ENCODE results near the gene GIPC3.
"Not testable (repeated sequence)": the region's sequence is repeated elsewhere in the genome, so short reads cannot be mapped to it uniquely, and the experiment has no call there.

The GIPC3 gene

DNA sequence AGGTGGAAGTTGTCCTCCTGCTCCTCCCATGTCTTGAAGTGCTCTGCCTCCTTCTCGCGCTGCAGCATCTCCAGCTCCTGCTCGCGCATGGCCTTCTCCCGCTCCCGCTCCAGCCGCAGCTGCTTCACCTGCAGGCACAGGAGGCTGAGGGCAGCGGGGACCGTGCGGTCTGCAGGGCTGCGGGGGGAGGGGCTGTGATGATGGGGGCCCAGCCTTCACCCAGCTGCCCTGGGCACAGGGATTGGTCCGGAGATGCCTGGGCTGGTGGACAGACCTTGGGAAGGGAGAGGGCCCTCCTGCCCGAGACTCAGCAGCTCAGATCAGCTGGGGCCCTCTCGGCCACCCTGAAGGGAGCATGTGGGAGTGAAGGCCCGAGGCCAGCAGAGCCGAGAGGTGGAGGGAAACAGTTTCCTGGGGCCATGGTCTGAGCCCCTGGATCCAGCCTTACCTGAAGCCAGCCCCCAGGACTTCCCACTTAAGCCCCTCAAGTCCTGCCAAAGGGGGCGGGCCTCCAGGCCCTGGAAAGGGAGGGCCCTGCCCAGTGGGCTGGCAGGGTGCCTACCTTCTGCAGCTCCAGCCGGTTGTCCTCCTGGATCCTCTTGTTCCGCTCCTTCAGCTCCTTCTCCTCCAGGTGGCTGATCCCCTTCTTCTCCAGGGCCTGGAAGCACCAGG is 35.0 kb downstream of the GIPC3 start:
- DNase-seq: no peak

DNA sequence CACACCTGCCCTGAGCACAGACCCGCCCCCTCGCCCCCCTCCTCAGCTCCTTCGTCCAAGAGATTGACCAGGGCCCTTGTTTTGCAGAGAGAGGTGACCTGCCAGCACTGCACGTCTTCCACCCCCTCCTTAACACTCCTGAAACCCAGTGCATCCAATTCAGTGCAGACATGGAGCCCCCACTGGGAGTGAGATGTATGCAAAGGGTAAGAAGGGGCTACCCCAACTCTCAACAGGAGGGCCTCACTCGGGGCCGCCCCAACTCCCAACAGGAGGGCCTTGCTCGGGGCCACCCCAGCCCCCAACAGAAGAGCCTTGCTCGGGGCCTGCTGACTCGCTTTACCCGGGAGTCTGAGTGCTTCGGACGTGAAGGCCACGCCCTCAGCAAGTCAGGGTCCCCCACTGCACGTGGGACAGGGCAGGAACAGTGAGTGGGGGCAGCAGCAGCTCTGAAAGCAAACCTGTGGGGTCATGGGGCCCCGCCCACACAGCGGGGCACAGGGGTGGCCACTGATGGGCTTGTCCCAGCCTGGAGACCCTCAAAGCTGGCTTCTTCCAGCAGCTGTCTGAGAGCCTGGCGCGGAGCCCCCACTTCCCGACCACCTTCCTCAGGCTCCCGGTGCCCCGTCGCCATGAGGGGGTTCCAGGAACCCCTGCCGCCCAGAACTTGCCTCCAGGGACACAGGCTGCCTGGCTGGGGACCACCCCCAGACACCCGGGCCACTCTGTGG is 35.7 kb downstream of the GIPC3 start:
- DNase-seq: no peak

DNA sequence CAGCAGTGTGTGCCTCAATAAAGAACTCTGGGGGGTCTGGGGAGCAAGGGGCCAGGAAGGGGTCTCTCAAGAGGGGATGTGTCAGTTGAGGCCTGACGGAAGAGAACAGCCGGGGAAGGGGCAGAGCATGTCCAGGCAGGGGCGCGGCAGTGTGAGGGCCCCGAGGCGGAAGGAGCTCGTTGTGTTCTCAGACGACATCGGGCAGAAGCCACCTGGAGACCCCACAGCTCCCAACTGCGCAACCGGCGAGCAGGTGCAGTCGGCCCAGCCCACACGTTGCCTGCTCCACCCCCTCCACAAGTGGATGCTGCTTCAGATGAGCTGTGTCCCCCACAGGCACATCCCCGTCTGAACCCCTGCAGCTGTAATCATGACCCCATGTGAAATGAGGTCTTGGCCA is 36.4 kb downstream of the GIPC3 start:
- DNase-seq: no peak

DNA sequence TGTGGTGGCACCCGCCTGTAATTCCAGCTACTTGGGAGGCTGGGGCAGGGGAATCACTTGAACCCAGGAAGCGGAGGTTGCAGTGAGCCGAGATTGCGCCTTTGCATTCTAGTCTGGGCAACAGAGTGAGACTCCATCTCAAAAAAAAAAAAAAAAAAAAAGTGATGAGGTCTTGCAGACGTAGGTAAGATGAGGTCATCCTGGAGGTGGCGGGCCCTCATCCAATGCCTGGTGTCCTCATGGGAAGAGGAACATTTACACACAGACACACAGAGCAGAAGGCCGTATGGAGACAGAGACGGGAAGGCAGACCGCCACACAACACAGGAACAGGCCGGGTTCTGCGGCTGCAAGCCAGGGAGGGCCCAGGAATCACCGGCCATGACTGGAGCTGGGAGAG is 36.9 kb downstream of the GIPC3 start:
- DNase-seq: no peak

DNA sequence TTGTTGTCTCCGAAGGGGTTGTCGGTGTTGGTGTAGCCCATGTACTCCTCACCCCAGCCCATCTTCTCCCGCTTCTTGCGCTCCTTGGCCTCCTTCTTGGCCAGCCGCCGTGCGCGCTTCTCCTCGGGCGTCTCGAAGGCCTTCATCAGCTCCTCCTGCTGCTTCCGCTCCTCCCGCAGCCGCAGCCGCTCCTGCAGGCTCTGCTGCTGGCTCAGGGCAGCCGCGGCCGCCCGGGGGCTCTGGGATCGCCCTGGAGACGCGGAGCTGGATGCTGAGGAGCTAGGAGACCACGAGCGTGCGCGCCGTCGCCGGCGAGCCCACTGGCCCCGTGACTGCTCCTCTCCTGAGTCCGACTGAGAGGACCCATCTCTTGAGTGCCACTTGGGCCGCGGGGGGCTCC is 38.4 kb downstream of the GIPC3 start:
- no peak for DNase-seq

DNA sequence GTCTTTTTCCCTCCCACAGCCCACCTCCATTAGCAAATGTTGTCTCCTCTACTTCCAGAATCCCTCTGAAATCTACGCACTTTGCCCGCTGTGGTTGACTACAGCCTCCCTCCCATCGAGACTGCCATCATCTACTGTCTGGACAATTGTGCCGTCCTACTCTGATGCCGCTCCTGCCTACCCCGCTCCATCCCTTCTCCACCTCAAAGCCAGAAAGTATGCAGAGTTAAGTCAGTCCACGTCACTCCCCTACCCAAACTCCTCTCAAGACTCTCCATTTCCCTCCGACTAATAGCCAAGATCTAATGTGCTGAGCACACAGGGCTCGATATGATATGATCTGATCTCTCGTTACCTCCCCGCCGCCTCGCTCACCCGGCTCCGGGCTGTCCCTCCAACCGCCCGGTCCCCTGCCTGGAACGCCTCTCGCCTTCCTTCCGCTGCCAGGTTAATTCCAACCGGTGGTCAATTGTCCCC is 40.8 kb downstream of the GIPC3 start:
- DNase-seq: peak; percentile 12

DNA sequence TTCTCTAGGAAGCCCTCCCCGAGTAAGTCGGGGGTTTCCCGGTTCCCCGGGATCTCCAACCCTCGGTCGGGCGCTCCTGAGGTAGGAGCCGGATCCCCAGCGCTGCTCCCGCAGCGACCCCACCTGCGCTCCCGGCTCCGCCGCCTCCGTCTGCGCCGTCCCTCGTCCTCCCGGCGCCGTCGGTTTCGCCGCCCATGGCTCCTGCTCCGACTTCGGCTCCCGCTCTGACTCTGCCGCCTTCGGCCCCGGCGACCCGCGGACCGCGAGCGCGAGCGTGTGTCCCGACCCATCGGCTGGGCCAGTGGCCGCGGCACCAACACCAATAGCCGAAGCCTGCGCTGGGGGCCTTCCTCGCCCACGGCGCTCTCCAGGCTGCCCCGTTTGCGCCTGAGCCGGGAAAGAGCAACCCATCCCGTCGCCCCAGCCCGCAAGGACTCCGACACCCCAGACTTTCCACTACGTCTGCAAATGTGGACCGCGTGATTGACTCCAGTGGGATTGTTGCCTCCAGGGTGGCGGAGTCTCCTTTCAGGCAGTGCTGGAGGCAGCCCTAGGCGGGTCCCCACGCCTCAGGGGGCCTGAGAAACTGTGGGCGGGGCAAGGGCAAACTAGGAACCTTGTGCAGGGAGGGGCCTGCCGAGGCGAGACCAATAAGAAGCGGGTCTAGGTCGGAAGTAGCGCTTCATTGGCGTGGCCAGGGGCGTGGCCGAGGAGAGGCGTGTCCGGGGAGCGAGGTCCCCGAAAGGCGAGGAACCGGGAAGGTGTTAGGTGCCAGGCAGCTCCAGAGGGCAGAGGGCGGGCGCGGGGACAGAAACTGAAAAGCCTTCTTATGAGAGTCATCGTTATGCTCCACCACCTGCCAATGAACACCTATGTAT is 41.4 kb downstream of the GIPC3 start, which contains the start of gene CACTIN:
CACTIN (minus strand) TSS at position 318 of the 878 bp plus-strand sequence; CDS start at position 290, 28 bp downstream.
- DNase-seq: peak; percentile 99

DNA sequence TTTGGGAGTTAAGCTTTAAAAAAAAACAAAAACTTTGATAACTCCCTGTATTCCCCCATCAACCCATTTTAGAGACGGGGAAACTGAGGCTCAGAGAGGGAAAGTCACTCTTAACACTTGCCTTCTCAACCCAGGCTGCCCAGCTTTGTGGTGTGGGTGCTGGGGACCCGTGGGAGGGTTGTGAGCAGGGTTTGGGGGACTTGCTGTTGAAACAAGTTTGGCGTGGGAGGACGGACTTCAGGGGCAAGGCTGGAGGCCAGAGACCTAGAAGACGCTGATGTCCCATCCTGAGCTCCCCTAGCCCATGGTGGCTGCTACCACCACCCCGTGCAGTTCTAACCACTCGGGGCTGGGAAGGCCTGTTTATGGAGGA is 42.1 kb downstream of the GIPC3 start:
- no peak for DNase-seq

DNA sequence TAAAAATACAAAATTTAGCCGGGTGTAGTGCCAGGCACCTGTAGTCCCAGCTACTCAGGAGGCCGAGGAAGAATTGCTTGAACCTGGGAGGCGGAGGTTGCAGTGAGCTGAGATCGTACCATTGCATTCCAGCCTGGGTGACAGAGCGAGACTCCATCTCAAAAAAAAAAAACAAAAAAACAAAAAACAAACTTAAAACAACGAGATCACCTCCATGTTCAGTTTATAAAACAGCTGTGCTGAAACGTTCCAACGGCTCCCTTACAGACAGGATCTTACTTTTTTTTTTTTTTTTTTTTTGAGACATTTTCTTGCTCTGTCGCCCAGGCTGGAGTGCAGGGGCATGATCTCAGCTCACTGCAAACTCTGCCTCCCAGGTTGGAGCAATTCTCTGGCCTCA is 43.5 kb downstream of the GIPC3 start:
- DNase-seq: not testable (repeated sequence)

DNA sequence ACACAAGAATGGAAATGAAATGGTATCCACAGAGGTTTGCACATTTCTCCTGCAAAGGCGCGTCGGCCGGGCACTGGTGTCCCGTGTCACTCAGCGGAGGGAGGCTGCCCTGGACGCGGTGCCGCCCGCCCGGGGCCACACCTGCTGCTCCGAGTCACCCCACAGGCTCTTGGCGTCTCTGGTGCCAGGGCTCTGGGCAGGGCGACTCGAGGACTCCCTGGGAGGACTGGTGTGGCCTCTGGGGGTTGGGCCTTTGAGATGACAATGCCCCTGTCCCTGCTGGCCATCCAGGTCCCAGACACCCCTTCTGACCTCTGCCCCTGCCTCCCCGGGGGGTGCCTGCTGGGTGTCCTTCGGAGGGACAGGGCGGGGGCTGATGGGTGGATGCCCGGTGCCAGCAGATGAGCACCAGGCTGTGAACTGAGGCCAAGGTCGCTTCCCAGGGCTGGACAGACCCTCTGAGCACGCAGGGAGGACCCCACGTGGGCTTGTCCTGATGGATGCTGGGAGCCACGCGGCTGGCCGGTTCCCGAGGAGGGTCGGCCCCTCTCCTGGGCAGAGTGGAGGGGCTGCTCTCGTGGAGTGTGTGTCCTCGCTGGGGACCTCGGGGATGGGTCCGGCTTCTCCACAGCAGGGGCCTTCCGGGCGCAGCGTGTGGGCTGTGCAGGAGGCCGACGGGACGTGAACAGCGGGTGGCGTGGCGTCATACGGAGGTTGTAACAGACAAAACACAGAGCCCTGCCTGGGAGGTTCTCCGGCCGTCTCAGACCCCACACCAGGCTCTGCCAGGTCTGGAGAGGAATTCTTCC is 46.0 kb downstream of the GIPC3 start:
- DNase-seq: no peak

DNA sequence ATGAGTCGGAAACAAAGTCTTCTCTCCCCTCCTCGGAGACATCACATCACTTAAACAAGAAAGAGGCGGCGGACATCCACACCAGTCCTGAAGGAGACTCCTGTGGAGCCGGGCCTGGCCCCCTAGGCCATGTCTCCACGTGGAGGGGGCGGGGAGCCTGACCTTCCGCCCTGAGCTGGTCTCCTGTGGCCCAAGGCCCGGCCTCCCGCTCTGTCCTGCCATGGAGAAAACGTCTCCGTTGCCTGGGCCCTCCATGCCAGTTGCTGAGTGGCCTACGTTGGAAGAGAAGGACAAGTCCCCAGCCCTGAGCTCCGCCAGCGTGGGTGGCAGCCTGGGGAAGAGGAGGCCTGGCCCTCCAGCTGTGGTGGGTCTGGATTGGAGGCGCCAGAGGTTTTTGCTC is 46.8 kb downstream of the GIPC3 start:
- no peak for DNase-seq

DNA sequence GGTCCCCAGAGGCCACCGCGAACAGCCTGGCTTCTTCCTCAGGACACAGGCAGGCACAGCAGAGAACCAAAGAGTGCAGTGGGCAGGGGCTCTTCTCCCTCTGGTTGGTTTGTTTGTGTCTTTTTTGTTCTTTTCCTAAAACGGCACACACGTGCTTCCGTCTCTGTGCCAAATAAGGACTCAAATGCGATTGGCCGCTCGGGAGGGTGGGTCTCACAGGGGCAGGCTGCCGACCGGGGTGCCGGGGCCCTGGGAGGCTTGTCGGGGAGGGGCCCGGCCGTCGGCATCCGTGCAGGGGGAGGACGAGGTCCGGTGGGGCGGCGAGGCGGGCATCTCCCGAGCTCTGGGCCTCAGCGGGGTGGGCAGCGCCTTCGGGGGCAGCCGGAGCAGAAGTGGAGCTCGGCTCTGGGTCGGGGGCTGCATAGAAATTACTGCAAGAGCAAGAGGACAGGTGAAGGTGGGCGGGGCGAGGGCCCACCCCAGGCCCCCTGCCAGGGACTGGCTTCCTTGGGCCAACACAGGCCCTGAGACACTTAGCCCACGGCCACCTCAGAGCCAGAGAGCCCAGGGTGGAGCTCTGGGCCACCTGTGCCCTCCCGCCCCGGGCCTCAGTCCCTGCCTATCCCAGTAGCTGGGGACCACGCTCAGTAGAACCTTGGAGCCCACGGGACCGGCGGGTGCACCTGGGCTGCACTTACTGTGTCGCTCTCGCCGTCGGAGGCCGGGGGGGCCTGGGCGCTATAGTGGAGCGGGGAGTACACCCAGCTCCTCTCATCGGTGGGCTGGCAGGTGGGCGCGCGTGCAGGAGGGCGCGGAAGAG is 47.7 kb downstream of the GIPC3 start:
- DNase-seq: no peak

DNA sequence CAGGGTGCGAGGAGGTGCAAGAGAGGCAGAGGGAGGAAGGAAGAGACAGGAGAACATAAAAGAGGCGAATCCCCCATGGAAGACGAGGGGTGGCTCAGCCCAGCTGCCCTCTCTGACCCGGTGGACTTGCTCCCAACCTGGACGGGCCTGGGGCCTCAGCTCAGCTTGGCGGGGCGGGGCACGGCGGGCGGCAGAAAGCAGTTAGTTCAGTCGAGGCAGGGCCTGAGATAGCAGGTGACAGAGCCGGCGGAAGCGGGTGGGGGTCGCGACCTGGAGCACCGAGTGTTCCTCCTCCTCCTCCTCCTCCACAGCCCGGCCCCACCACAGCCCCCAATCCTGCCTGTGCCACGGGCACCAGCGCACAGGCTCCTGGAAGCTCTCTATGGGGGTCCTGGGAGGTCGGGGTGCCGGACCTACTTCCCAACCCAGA is 48.3 kb downstream of the GIPC3 start:
- DNase-seq: no peak

DNA sequence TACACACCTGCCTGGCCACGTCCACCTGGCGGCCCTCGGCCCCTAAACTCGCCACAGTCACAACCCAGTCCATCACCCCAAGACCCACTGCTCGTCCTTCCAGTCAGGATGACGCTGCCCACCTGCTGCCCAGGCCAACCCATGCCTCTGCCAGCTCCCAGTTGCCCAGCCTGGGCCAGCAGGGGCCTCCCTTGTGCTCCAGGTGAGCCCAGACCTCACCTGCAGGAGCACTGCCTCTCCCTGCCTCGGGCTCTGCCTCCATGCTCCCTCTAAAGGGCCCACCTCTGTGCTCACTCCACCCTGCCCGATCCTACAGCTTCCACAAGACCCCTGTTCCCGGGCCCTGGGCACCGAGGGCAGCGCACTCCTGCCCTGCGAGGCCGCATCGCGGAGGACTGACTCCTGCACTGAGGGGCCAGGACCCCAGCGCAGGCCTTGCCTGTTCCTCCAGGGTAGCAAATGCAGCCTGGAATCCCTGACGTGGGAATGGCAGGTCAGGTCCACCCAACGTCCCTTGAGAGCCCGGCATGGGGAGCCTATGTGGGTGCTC is 49.3 kb downstream of the GIPC3 start:
- DNase-seq: no peak

DNA sequence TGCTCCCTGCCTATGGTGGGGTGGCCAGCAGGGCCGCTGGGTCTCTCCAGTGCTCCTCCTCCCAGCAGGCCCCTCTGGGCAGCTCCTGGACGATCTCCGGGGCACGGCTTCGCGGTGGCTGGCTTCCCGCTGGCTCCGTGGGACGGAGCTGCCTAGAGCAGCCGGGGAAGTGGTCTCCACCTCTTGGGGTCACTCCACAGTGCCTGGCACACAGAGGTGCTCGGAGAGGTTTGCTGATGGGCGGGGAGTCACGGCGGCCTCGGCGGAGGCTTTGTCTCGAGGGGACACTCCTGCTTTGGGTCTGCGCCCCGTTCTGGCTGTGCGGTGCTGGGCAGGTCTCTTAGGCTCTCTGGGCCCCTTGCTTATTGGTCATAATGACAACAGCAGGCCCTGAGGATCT is 51.2 kb downstream of the GIPC3 start:
- no peak for DNase-seq

DNA sequence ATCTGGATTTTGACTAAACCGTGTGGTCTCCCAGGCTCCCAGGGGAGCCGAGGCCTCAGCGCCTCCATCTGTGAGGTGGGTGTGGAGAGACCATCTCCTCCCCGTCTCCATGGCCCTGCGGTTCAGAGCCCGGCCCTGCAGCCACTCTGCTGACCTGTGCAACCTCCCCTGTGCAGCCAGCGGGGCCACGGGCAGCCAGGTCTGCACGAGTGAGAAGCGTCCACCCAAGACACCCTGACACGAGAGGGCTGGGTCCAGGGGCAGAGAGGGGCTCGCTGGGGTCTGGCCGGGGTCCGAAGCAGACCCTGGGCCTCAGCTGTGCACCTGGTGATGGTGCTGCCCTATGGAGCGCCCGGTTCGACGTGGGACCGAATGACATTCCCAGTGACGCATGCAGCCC is 51.7 kb downstream of the GIPC3 start:
- no peak for DNase-seq

DNA sequence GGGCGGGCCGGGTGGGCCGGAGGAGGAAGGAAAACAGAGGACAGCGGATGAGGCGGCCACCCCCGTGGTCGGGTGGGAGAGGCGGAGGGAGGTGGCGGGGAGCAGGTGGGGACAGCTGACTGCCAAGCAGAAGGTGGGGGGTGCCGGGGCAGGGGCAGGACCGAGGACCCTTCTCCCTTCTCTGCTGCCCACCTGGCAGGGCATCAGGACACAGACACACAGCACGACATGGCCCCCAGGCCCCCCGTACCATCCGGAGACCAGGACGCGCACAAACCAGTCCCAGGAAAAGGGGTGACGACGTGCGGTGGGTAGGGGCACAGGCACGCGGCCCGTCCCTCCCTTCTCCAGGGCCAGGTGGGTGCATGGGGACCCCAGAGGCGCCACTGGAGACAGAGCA is 52.3 kb downstream of the GIPC3 start:
- no peak for DNase-seq

DNA sequence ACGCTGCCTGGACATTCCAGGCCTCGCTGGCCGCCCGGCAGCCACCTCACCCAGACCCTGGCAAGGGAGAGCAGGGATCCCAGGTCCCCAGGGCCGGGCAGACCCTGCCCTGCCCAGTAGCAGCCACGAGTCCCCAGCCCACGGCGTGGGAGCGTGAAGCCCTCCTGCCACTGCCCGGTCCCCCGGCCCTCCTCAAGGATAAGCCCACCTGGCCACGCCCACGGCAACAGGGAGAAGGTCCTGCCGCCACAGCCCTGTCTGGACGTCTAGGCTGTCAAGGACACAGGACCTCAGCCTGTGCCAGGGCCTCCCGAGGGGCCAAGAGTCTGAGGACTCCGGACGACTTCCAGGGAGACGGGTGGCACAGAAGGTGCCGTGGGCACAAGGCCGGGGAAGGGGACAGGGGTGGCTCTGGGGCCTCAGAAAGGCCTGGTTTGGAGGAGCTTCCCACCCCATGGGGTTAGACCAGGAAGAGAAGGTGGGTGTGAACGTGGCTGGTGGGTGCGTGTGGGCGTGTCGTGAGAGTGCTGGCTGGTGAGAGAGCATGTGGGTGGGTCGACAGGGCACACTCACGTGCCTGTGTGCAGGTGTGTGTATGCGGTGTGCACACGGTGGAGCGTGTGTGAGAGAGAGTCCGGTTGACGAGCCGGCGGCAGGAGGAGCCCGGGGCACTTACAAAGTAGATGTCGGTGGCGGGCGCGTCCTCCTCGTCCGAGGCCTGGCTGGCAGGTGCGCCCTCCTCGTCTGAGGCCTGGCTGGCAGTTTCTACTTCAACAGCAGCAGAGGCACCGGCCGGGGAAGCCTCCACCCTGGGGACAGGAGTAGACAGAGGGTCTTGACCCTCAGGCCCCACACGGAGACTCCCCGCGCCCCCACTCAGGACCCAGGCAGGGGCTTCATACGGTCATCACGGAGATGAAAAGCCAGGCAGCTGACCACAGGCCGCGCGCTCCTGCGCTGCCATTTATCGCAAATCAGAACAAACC is 53.2 kb downstream of the GIPC3 start:
- DNase-seq: no peak

DNA sequence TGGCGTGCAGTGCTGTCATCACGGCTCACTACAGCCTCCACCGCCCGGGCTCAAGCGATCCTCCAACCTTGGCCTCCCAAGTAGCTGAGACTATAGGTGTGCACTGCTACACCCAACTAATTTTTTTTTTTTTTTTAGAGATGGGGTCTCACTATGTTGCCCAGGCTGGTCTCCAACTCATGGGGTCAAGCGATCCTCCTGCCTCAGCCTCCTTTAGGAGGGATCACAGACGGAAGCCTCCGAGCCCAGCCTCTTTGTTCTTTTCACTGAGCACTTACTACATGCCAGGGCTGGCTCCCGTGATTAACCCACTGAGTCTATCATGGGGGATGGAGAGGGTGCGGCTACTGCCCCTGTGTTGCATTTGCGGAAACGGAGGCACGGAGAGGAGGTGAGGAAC is 54.2 kb downstream of the GIPC3 start:
- DNase-seq: no peak
